HCEC 1CT (cell line): ENCODE data around the gene SOX18.
A peak's percentile ranks its signal among the peaks of the same experiment; 100 is the strongest.
"Not testable (repeated sequence)": the region's sequence is repeated elsewhere in the genome, so short reads cannot be mapped to it uniquely, and the experiment has no call there.

Experiments used
- DNase-seq: peaks from one replicate; pipeline ENCODE4 v3.0.0-alpha.2; 2017

The SOX18 gene

GRCh38 chr20:64049060-64049877 is at the start of gene SOX18:
Gene SOX18 (minus strand): TSS chr20:64049639. CDS start chr20:64049516, 123 bp downstream.
- DNase-seq = peak; percentile 24

GRCh38 chr20:64098471-64099013 is 49.1 kb upstream of the SOX18 start:
- DNase-seq = no peak

GRCh38 chr20:64096535-64096934 is 47.1 kb upstream of the SOX18 start:
- no peak for DNase-seq

GRCh38 chr20:64095927-64096326 is 46.5 kb upstream of the SOX18 start:
- no peak for DNase-seq

GRCh38 chr20:64095455-64095854 is 46.0 kb upstream of the SOX18 start:
- DNase-seq = no peak

- no peak for DNase-seq
These were observed 43.6 kb upstream of the SOX18 start for GRCh38 chr20:64093013-64093503.

GRCh38 chr20:64092258-64093012 is 43.0 kb upstream of the SOX18 start:
- no peak for DNase-seq

GRCh38 chr20:64091770-64092169 is 42.3 kb upstream of the SOX18 start:
- DNase-seq = no peak

GRCh38 chr20:64091340-64091739 is 41.9 kb upstream of the SOX18 start:
- no peak for DNase-seq

GRCh38 chr20:64090165-64090564 is 40.7 kb upstream of the SOX18 start:
- no peak for DNase-seq

- not testable (repeated sequence) for DNase-seq
These were observed 39.1 kb upstream of the SOX18 start for GRCh38 chr20:64088586-64088985.

GRCh38 chr20:64087226-64087825 is 37.9 kb upstream of the SOX18 start:
- DNase-seq = not testable (repeated sequence)

GRCh38 chr20:64086801-64087200 is 37.4 kb upstream of the SOX18 start:
- DNase-seq = no peak

GRCh38 chr20:64084685-64085152 is 35.3 kb upstream of the SOX18 start:
- DNase-seq = no peak

GRCh38 chr20:64083804-64084684 is 34.6 kb upstream of the SOX18 start, which contains the start of gene LKAAEAR1:
Gene LKAAEAR1 (minus strand): TSS chr20:64084398. CDS start chr20:64084219, 179 bp downstream.
- no peak for DNase-seq

- DNase-seq = peak; percentile 47
These were observed 34.0 kb upstream of the SOX18 start for GRCh38 chr20:64083378-64083803.

GRCh38 chr20:64082820-64083377 is 33.5 kb upstream of the SOX18 start:
- DNase-seq = no peak

- no peak for DNase-seq
These were observed 32.8 kb upstream of the SOX18 start for GRCh38 chr20:64082126-64082731.

GRCh38 chr20:64081624-64081964 is 32.2 kb upstream of the SOX18 start:
- DNase-seq = no peak

GRCh38 chr20:64080813-64081623 is 31.6 kb upstream of the SOX18 start:
- no peak for DNase-seq
